SHP77 (cell line): ENCODE data around the gene HSD17B1.
"Not testable (repeated sequence)": the region's sequence is repeated elsewhere in the genome, so short reads cannot be mapped to it uniquely, and the experiment has no call there.

Source experiments
- DNase-seq, 2 experiments: peaks; one replicate each; lab custom pipeline; 2025; lab: John Stamatoyannopoulos, UW

The HSD17B1 gene

DNA sequence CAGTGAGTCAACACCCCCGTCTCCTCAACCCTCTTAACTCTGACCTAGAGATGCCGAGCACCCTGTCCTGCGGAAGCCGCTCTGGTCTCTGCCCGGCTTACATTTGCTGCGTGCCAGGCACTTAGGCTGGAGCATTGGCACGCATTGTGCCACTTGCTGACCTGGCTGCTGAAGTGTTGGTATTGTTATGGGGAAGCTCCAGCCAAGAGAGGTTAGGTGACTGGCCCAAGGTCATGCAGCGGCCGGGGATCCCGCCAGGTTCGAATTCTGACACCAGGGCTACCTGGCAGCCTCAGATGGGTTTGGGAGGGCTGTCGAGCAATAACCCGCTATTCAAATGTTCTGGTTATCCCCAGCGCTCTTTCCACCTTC is 5.0 kb upstream of the HSD17B1 start:
- no peak for DNase-seq

DNA sequence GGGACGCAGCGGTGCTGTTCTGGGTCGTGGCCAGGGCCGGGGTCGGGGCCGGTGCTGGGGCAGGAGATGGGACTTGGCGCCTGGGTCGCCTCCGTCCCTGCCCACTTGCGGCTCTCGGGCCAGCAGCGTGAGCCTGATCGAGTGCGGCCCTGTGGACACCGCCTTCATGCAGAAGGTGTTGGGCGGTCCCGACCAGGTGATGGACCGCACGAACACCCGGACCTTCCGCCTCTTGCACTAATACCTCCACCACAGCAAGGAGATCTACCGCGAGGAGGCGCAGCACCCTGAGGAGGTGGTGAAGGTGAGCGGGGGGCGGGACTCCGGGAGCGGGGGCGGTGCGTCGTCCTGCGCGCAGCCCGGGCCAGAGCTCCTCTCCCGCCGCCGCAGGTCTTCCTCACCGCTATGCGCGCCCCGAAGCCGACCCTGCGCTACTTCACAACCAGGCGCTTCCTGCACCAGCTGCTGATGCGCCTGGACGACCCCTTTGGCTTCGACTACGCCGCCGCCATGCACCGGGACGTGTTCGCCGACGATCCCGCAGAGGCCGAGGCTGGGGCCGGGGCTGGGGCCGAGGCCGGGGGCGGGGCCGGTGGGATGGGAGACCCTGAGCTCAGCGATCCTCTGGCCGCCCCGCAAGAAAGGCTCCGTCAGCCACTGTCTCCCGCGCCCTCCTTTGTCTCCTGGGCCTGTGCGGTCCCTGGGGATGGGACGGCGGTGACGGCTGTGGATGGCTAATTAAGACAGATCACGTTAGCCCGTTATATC is 4.5 kb upstream of the HSD17B1 start:
- no peak for DNase-seq

DNA sequence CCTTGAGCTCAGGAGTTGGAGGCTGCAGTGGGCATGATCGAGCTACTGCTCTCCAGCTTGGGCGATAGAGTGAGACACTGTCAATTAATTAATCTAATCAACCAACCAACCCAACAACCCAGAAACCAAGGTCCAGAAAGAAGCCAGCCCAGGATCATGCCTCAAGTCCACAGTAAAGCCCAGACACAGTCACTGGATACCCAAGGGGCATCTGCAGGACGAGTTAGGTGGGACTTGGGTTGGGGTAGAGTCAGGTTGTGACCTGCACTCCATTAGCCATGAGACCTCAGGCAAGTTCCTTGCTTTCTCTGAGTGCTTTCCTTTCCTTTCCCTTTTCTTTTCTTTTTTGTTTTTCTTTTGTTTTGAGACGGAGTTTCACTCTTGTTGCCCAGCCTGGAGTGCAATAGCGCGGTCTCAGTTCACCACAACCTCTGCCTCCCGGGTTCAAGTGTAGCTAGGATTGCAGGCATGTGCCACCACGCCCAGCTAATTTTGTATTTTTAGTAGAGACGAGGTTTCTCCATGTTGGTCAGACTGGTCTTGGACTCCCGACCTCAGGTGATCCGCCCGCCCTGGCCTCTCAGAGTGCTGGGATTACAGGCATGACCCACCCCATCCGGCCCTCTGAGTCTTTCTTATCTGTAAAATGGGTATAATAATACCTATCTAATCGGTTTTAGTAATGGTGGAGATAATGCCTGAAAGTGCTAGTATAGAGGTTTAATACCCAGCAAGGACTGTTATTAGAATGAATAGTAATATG is 3.5 kb upstream of the HSD17B1 start:
- no peak for DNase-seq

DNA sequence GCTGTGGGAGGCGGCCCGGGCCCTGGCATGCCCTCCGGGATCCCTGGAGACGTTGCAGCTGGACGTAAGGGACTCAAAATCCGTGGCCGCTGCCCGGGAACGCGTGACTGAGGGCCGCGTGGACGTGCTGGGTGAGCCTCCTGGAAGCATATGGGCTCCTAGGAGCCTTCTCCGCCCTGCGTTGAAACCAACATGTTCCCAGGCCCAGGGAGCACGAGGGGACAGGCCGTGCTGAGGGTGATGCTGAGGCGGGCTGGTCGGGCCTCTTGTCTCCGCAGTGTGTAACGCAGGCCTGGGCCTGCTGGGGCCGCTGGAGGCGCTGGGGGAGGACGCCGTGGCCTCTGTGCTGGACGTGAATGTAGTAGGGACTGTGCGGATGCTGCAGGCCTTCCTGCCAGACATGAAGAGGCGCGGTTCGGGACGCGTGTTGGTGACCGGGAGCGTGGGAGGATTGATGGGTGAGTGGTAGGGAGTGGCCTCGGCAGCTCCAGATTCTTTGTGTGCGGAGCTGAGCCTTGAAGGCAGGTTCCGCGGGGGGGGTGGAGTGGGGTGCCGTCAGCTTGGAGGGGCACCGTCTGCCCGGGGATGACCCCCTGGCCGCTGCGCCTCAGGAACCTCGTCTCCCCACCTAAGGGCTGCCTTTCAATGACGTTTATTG is 567 bp downstream of the HSD17B1 start:
- no peak for DNase-seq

DNA sequence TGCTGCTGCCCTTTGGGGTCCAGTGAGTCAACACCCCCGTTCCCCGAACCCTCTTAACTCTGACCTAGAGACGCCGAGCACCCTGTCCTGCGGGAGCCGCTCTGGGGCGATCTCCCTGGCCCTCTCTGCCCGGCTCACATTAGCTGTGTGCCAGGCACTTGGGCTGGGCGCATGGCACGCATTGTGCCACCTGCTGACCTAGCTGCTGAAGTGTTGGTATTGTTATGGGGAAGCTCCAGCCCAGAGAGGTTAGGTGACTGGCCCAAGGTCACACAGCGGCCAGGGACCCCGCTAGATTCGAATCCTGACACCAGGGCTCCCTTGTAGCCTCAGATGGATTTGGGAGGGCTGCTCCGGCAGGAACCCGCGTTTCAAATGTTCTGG is 1.1 kb downstream of the HSD17B1 start:
- peak in 1 of 2 experiments; percentile 27 for DNase-seq

DNA sequence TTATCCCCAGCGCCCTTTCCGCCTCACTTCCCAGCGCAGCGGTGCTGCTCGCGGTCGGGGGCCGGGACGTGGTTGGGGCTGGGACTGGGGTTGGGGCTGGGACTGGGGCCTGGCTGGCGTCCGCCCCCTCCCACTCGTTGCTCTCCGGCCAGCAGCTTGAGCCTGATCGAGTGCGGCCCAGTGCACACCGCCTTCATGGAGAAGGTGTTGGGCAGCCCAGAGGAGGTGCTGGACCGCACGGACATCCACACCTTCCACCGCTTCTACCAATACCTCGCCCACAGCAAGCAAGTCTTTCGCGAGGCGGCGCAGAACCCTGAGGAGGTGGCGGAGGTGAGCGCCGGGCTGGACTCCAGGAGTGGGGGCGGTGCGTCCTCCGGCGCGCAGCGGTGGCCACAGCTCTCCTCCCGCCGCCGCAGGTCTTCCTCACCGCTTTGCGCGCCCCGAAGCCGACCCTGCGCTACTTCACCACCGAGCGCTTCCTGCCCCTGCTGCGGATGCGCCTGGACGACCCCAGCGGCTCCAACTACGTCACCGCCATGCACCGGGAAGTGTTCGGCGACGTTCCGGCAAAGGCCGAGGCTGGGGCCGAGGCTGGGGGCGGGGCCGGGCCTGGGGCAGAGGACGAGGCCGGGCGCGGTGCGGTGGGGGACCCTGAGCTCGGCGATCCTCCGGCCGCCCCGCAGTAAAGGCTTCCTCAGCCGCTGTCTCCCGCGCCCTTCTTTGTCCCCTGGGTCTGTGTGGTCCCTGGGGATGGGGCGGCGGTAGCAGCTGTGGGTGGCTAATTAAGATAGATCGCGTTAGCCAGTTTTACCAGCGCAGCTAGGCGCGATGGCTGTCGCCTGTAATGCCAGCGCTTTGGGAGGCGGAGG is 1.8 kb downstream of the HSD17B1 start:
- DNase-seq, result peak; percentile 76 to 82

DNA sequence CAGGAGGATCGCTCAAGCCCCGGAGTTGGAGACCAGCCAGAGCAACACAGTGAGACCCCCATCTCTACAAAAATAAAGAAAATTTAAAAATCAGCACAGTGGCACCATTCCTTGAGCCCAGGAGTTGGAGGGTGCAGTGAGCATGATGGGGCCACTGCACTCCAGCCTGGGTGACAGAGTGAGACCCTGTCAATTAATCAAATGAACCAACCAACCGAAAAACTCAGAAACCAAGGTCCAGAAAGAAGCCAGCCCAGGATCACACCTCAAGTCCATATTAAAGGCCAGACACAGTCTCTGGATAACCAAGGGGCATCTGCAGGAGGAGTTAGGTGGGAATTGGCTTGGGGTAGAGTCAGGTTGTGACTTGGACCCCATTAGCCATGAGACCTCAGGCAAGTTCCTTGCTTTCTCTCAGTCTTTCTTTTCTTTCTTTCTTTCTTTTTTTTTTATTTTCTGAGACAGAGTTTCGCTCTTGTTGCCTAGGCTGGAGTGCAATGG is 2.4 kb downstream of the HSD17B1 start:
- no peak for DNase-seq

DNA sequence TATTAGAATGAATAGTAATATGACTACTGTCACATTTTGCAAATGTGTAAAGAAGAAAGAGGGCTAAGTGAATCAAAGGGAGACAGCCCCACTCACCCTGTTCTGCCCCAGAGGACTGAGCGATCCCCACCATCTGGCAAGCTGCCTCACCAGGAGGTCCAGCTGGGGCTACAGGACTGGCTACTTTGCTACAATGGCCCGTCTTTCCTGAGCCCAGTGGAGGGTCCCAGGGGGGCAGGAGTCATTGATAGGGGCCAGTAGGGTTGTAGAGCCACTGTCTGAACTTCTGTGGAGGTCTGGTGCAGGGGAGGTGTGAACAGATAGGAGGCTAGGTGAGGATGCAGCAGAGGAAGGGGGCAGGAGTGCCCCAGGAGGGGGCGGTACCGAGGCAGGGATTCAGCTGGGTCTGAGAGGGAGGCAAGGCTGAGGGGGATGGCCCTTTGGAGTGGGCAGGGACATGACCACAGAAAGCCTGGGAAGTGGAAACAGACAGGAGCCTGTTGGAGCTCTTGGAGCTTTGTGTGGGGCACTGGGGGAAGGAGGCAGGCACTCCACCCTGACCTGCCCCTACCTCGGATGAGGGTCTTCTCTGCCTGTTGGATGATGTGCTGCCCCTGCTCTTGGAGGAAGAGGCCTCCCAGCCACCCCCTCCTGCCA is 3.4 kb downstream of the HSD17B1 start:
- not testable (repeated sequence) for DNase-seq

DNA sequence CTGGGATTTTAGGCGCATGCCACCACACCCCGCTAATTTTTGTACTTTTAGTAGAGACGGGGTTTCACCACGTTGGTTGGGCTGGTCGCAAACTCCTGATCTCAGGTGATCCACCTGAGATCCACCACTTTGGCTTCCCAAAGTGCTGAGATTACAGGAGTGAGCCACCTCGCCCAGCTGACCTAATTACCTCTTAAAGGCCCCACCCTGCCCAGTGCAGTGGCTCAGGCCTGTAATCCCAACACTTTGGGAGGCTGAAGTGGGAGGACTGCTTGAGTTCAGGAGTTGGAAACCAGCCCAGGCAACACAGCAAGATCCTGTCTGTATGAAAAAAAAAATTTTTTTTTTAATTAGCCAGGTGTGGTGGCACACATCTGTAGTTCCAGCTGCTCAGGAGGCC is 6.4 kb downstream of the HSD17B1 start:
- DNase-seq, result no peak

DNA sequence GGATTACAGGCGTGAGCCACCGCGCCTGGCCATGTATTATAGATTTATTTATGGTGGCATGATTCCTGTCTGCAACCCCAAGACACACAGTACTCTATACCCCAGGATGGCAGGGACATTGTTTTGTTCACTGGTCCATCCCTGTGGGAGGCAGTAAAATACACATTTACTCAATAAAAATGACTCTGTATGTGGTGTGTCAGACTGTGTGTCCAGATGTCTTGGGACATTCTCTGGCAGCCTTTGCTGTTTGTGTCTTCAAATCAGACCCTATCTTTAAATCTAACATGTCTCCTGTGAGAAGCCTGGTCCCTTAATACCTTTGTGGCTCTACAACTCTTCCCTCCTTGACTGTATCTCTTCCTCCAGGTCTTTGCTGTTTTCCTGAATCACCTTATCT is 7.5 kb downstream of the HSD17B1 start:
- DNase-seq, result no peak

DNA sequence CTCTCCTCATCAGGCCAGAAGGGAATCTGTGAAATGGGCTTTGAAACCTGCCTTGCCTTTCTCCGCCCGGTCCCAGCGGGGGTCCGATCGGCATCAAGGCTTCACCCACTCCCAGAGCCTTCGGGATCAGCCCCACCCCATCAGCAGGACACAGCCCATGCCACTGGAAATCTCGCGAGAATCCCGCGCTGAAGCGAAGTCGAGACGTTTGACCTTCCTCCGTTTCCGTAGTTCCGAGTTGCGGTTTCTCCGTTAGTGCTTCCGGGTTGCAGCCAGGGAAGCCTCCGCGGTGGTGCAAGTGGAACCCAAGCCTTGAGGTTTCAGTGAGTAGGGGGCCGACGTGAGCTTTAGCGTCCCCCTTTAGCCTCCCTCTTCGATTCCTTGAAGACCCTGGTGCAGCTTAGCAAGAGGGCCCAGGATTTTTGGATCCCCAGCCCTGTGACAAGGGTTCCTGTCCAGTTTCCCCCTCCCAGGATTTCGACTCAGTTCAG is 9.2 kb downstream of the HSD17B1 start, which contains the start of gene COASY:
Gene COASY (plus strand): TSS at position 252 of the 491 bp plus-strand sequence. CDS start 475 bp downstream, outside the sequence.
- DNase-seq, result peak; percentile 94 to 96

DNA sequence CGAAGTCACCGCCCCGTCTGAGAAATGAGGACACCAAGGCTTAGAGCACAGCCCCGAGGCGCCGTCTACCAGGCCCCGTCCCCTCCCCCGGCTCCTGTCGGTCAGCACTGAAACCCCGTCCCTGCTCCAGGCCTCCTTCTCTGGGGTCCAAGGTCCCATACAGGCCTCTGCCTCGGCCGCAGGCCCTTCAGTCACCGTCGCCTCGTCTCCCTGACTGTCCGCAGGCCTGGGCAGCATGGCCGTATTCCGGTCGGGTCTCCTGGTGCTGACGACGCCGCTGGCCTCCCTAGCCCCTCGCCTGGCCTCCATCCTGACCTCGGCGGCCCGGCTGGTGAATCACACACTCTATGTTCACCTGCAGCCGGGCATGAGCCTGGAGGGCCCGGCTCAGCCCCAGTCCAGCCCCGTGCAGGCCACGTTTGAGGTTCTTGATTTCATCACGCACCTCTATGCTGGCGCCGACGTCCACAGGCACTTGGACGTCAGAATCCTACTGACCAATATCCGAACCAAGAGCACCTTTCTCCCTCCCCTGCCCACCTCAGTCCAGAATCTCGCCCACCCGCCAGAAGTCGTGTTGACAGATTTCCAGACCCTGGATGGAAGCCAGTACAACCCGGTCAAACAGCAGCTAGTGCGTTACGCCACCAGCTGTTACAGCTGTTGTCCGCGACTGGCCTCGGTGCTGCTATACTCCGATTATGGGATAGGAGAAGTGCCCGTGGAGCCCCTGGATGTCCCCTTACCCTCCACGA is 9.8 kb downstream of the HSD17B1 start:
- DNase-seq, result no peak

DNA sequence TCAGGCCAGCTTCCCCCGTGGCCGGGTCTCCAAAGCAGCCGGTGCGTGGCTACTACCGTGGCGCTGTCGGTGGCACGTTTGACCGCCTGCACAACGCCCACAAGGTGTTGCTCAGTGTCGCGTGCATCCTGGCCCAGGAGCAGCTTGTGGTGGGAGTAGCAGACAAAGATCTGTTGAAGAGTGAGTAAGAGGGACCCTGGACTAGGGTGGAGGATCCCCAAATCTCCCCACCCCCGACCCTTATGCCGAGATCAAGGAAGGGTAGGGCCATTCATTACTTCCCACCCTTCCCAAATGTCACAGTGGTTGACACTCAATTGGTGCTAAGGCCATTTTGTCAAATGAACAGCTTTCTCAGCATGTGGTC is 10.4 kb downstream of the HSD17B1 start:
- DNase-seq, result no peak

DNA sequence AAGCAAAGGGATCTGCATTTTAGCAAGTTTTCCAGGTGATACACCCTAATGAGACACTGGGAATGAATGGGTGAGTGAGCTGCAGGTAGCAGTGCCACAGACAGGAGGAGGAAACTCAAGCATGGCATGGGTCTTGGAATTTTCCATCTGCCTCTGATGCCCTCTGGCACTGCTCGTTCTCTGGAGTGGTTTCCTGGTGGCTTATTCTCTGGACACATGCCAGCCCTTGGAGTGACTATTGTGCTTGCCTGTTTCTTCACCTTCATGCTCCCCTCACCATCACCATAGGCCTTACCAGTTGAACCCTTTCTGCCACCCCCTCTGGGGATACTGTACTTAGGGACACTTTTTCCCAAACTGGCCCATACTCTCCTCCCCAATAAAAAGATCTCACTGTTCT is 10.8 kb downstream of the HSD17B1 start:
- DNase-seq, result no peak

DNA sequence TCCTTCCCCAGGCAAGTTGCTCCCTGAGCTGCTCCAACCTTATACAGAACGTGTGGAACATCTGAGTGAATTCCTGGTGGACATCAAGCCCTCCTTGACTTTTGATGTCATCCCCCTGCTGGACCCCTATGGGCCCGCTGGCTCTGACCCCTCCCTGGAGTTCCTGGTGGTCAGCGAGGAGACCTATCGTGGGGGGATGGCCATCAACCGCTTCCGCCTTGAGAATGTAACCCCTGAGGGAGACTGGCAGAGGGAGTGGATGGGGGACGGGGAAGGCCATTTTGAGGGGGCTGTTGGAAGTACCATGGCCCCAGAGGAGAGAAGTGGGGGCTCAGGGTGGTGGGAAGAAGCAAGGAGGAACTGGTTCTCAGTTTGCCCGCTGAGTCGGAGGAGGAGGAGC is 11.2 kb downstream of the HSD17B1 start:
- DNase-seq, result no peak

DNA sequence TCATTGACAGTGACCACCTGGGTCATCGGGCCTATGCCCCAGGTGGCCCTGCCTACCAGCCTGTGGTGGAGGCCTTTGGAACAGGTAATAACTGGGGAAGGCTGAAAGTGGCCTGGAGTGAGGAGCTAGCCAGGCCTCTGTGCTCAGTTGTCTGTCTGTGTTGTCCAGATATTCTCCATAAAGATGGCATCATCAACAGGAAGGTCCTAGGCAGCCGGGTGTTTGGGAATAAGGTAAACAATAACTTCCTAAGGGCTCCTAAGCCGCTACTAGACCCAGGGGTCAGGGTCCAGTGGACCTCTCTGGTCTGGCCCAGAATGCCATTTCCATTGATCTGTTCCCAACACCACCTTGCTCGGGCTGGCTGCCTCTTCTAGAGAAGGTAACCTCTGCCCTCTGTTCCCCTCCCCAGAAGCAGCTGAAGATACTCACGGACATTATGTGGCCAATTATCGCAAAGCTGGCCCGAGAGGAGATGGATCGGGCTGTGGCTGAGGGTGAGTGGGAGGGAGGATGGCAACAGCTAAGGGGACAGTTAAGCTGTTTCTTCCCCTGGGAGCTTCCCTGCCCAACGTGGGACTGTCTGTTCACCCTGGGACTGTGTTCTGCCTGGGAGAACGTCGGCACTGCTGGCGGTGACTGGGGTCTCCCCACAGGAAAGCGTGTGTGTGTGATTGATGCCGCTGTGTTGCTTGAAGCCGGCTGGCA is 12.2 kb downstream of the HSD17B1 start:
- no peak for DNase-seq

DNA sequence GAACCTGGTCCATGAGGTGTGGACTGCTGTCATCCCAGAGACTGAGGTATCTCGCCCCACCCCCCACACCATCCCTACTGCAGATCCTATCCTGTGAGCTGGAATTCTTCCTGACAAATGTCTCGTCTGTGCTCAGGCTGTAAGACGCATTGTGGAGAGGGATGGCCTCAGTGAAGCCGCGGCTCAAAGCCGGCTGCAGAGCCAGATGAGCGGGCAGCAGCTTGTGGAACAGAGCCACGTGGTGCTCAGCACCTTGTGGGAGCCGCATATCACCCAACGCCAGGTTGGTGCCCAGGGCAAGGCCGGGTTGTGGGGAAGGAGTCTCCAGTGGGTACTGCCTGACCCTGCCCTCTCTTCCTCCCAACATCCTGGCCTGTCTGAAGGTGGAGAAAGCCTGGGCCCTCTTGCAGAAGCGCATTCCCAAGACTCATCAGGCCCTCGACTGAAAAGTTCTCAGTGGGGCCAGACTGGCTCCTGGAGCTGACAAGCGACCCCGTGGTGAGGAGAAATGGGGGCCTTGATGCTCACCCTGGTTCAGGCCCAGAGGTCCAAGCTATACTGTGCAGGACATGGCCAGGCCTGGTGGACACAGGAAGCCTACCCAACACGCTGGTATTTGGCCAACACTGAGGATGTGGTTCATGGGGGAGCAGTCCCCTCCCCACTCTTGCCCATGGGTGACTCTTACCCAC is 12.9 kb downstream of the HSD17B1 start:
- no peak for DNase-seq

DNA sequence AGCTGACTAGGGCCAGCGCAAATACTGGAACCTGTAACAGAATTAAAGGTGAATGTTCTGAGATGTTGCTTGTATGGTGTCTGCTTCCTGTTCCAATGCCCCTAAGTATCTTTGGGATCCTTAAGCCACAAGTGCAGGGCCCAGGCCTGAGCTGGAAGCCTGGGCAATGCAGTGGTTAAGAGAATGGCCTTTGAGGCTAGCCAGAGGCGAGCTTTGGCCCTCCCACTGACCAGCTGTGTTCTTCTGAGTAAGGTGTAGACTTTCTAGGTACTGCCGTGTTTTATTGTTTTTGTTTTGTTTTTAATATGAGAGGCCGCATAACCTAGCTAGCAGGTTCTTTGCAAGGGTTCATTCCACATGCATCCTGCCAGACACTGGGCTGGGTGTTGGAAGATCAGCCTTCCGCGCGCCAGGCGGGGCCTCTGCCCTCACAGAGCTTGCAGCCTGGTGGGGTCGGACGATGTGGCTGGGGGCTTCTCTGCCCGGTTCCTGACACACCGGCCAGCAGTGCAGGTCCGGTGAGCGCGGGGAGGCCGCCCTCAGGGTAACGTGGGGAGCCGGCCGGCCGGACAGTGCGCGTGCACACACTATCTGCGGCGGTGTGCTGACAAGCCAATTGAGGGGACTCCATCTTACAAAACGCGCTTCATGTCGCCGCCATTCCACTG is 13.6 kb downstream of the HSD17B1 start:
- DNase-seq, result no peak
